ENCODE results near the gene TMEM208. TPM values are rescaled to one million over a fixed set of nuclear protein-coding genes. Genes with fewer than 3 reads are reported as not detected.

Gene TMEM208
- total and polyA plus RNA-seq, 2 of the 13 experiments (the other 11 are each of a cell fraction or from before 2014, with no cell fraction given) = 58.8 to 72.9 TPM

DNA sequence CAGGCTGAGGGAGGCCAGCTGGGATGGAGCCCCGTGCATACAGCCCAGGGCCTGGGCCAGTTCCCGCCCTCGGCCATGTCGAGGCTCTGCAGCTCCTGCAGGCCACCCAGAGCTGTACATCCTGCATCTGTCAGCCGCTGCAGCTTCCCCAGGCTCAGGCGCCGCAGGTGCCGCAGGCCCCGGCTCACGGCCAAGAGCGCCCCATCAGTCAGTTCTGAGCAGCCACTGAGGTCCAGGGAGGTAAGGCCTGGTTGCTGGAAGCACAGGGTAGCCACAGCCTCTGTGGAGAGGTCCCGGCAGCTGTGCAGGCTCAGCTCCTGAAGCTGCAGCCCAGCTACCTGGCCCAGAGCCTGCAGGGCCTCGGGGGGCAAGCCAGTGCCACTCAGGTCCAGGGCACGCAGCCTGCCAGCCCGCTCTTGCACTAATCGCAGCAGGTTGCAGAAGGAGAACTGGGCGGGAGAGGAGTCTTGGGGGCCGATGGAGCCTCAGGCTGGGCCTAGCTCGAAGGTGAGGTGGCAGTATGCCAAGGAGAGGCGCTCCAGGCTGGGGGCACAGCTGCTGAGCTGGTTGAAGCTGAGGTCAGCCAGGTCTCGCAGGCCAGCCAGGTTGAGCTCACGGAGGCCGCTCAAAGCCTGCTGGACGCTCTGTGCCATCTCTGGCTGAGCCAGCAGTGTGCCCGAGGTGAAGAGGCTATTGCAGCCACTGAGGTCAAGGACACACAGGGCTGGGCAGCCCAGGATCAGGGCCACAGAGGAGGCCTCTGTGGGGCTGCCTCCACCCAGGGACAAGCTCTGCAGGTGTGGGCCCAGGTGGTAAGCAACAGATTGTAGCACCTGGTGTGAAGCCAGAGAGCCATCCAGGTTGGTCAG, 16.6 kb upstream of the TMEM208 start (continued):
- peak; percentile 45 for TF ChIP-seq HNRNPLL (IDR thresholded peaks at IDR 0.05; ENCODE audit: low read depth, low read length, poor library complexity, severe bottlenecking)
- TF ChIP-seq POLR2AphosphoS5 (IDR thresholded peaks at IDR 0.05; ENCODE audit: low read depth, low read length) = no peak
- peak; percentile 35; the same call in 1 of the 2 replicates for TF ChIP-seq GABPB1 (CRISPR knock-in tag; IDR thresholded peaks at IDR 0.05)
- TF ChIP-seq SRY (CRISPR knock-in tag; IDR thresholded peaks at IDR 0.05) = 0 out of 2 replicates have a peak, but pooled peaks have one; percentile 27
- peak; percentile 44; the same call in 1 of the 2 replicates for TF ChIP-seq SP4 (CRISPR knock-in tag; IDR thresholded peaks at IDR 0.05)
- TF ChIP-seq, protein P1, sequence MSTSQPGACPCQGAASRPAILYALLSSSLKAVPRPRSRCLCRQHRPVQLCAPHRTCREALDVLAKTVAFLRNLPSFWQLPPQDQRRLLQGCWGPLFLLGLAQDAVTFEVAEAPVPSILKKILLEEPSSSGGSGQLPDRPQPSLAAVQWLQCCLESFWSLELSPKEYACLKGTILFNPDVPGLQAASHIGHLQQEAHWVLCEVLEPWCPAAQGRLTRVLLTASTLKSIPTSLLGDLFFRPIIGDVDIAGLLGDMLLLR (CRISPR knock-in tag; IDR thresholded peaks at IDR 0.05) = no peak
- TF ChIP-seq HES4 (CRISPR knock-in tag; IDR thresholded peaks at IDR 0.05; ENCODE audit: borderline replicate concordance) = no peak
- peak; percentile 63 to 87; a peak in 3 of 4 replicates for TF ChIP-seq NR2F1 (CRISPR knock-in tag; IDR thresholded peaks at IDR 0.05)
- peak; percentile 86 for TF ChIP-seq HNRNPL (IDR thresholded peaks at IDR 0.05; ENCODE audit: low read depth, low read length)
- TF ChIP-seq ZNF121 (CRISPR knock-in tag; IDR thresholded peaks at IDR 0.05) = no peak
- TF ChIP-seq, protein P2, sequence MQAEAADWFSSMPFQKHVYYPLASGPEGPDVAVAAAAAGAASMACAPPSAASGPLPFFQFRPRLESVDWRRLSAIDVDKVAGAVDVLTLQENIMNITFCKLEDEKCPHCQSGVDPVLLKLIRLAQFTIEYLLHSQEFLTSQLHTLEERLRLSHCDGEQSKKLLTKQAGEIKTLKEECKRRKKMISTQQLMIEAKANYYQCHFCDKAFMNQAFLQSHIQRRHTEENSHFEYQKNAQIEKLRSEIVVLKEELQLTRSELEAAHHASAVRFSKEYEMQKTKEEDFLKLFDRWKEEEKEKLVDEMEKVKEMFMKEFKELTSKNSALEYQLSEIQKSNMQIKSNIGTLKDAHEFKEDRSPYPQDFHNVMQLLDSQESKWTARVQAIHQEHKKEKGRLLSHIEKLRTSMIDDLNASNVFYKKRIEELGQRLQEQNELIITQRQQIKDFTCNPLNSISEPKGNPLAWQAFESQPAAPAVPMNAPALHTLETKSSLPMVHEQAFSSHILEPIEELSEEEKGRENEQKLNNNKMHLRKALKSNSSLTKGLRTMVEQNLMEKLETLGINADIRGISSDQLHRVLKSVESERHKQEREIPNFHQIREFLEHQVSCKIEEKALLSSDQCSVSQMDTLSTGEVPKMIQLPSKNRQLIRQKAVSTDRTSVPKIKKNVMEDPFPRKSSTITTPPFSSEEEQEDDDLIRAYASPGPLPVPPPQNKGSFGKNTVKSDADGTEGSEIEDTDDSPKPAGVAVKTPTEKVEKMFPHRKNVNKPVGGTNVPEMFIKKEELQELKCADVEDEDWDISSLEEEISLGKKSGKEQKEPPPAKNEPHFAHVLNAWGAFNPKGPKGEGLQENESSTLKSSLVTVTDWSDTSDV (CRISPR knock-in tag; IDR thresholded peaks at IDR 0.05) = 0 out of 2 replicates have a peak, but pooled peaks have one; percentile 38
- peak; percentile 17 for TF ChIP-seq PTBP1 (IDR thresholded peaks at IDR 0.05; ENCODE audit: low read depth, low read length, poor library complexity, severe bottlenecking)
- TF ChIP-seq ISL2 (CRISPR knock-in tag; IDR thresholded peaks at IDR 0.05) = 0 out of 2 replicates have a peak, but pooled peaks have one; percentile 10
- 0 out of 2 replicates have a peak, but pooled peaks have one; percentile 70 for TF ChIP-seq ZNF33B (CRISPR knock-in tag; IDR thresholded peaks at IDR 0.05)
- 0 out of 2 replicates have a peak, but pooled peaks have one; percentile 7 for TF ChIP-seq SSRP1 (CRISPR knock-in tag; IDR thresholded peaks at IDR 0.05)
- TF ChIP-seq, protein P3, sequence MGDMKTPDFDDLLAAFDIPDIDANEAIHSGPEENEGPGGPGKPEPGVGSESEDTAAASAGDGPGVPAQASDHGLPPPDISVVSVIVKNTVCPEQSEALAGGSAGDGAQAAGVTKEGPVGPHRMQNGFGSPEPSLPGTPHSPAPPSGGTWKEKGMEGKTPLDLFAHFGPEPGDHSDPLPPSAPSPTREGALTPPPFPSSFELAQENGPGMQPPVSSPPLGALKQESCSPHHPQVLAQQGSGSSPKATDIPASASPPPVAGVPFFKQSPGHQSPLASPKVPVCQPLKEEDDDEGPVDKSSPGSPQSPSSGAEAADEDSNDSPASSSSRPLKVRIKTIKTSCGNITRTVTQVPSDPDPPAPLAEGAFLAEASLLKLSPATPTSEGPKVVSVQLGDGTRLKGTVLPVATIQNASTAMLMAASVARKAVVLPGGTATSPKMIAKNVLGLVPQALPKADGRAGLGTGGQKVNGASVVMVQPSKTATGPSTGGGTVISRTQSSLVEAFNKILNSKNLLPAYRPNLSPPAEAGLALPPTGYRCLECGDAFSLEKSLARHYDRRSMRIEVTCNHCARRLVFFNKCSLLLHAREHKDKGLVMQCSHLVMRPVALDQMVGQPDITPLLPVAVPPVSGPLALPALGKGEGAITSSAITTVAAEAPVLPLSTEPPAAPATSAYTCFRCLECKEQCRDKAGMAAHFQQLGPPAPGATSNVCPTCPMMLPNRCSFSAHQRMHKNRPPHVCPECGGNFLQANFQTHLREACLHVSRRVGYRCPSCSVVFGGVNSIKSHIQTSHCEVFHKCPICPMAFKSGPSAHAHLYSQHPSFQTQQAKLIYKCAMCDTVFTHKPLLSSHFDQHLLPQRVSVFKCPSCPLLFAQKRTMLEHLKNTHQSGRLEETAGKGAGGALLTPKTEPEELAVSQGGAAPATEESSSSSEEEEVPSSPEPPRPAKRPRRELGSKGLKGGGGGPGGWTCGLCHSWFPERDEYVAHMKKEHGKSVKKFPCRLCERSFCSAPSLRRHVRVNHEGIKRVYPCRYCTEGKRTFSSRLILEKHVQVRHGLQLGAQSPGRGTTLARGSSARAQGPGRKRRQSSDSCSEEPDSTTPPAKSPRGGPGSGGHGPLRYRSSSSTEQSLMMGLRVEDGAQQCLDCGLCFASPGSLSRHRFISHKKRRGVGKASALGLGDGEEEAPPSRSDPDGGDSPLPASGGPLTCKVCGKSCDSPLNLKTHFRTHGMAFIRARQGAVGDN (CRISPR knock-in tag; IDR thresholded peaks at IDR 0.05) = peak; percentile 63
- TF ChIP-seq RFXAP (CRISPR knock-in tag; IDR thresholded peaks at IDR 0.05; ENCODE audit: borderline replicate concordance) = peak; percentile 42; the same call in 1 of the 2 replicates
- peak; percentile 4; the same call in 1 of the 2 replicates for TF ChIP-seq RXRB (CRISPR knock-in tag; IDR thresholded peaks at IDR 0.05; ENCODE audit: borderline replicate concordance)
- peak; percentile 19; the same call in 1 of the 2 replicates for TF ChIP-seq ZNF839 (CRISPR knock-in tag; IDR thresholded peaks at IDR 0.05; ENCODE audit: borderline replicate concordance)
- TF ChIP-seq ZNF879 (CRISPR knock-in tag; IDR thresholded peaks at IDR 0.05) = no peak

All from HepG2 (cell line).